MCF 10A (cell line): ENCODE results near the gene RAB30. TPM values are rescaled to one million over a fixed set of nuclear protein-coding genes. Genes with fewer than 3 reads are reported as not detected.
A peak's percentile ranks its signal among the peaks of the same experiment; 100 is the strongest.

ENCODE experiments used
- BruUV-seq: library from RNA; stranded (reverse); fragments of 400-500 nt; replicated peaks from 2 replicates; lab custom pipeline; 2021; lab: Mats Ljungman, UMichigan
- CTCF ChIA-PET: fragments of 300-600 bp; sonication (Branson Sonifier 250); formaldehyde crosslinking; extraction: SDS; loops from one replicate; lab custom pipeline; 2021; ENCODE audit warnings: antibody characterized with exemption, inconsistent platforms; lab: Yijun Ruan, JAX
- POLR2A ChIA-PET: fragments of 300-600, 350-650 bp; sonication (Branson Sonifier 250); formaldehyde crosslinking; extraction: SDS; loops from one replicate; lab custom pipeline; 2020; ENCODE audit warnings: antibody characterized with exemption, inconsistent platforms; lab: Yijun Ruan, JAX
- DNase-seq: peaks from one replicate; pipeline ENCODE4 v3.0.0-alpha.2; 2018; ENCODE audit not compliant: unreplicated experiment
- H3K27ac Mint-ChIP-seq: one replicate; pipeline ENCODE4 v1.8.0; 2022; ENCODE audit warnings: mild to moderate bottlenecking, low read depth, mixed read lengths; ENCODE audit not compliant: unreplicated experiment
- H3K27me3 Mint-ChIP-seq: one replicate; pipeline ENCODE4 v1.8.0; 2022; ENCODE audit warnings: mixed read lengths; ENCODE audit not compliant: insufficient read depth, unreplicated experiment
- H3K36me3 Mint-ChIP-seq: one replicate; pipeline ENCODE4 v1.8.0; 2022; ENCODE audit warnings: mild to moderate bottlenecking, moderate library complexity, mixed read lengths; ENCODE audit not compliant: insufficient read depth, unreplicated experiment
- H3K4me1 Mint-ChIP-seq: one replicate; pipeline ENCODE4 v1.8.0; 2022; ENCODE audit warnings: mixed read lengths; ENCODE audit not compliant: insufficient read depth, unreplicated experiment
- H3K4me3 Mint-ChIP-seq: one replicate; pipeline ENCODE4 v1.8.0; 2022; ENCODE audit warnings: mild to moderate bottlenecking, moderate library complexity, mixed read lengths; ENCODE audit not compliant: unreplicated experiment
- H3K9me3 Mint-ChIP-seq: one replicate; pipeline ENCODE4 v1.8.0; 2022; ENCODE audit warnings: mixed read lengths; ENCODE audit not compliant: unreplicated experiment
- intact Hi-C: fragments of 100-400 bp; cut with micrococcal nuclease; formaldehyde crosslinking; loops from 2 replicates; pipeline ENCODE4 v1.14.1; 2022
- total RNA-seq: library from RNA; stranded (reverse); gene quantifications from 2 replicates; pipeline ENCODE4 v1.2.3, GENCODE V29; 2022
- TF ChIP-seq, protein P1 (sequence below): fragments of 200-600 bp; IDR thresholded peaks from one replicate; pipeline ENCODE4 v1.8.0; 2022; ENCODE audit warnings: antibody characterized with exemption, mild to moderate bottlenecking; ENCODE audit not compliant: unreplicated experiment

RAB30 gene
- total RNA-seq, 1 experiment from 2014 or later: 12.5 TPM

DNA sequence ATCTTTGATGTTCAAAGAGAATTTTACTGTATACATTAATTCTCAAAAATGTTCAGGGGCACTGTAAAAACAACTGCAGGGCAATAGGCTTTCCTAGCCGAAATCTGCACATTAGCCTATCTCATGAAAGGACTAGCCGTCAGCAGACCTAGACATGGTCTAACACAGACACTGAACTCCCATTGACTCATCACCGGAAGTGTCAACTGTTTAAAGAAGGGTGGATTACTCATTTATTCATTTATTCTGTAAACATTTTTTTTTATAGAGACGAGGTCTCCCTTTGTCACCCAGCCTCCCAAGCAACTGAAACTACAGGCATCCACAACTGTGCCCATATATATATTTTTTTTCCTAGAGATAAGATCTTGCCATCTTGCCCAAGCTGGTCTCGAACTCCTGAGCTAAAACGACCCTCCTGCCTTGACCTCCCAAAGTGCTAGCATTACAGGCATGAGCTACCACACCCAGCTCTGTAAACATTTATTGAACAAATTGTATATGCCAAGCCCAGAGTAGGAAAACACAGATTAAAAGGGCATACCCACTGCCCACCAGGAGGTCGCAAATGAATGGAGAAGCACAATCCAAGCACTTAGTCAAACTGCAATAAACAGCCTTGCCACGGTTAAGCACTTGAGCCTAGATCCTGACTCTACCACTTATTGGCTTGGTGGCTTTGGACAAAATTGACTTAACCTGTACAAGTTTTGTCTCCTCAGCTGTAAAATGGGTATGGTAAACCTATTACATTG is 26.6 kb downstream of the RAB30 start:
- H3K27me3 Mint-ChIP-seq: no peaks in the 10 kb centered on the region
- TF ChIP-seq, protein P1, sequence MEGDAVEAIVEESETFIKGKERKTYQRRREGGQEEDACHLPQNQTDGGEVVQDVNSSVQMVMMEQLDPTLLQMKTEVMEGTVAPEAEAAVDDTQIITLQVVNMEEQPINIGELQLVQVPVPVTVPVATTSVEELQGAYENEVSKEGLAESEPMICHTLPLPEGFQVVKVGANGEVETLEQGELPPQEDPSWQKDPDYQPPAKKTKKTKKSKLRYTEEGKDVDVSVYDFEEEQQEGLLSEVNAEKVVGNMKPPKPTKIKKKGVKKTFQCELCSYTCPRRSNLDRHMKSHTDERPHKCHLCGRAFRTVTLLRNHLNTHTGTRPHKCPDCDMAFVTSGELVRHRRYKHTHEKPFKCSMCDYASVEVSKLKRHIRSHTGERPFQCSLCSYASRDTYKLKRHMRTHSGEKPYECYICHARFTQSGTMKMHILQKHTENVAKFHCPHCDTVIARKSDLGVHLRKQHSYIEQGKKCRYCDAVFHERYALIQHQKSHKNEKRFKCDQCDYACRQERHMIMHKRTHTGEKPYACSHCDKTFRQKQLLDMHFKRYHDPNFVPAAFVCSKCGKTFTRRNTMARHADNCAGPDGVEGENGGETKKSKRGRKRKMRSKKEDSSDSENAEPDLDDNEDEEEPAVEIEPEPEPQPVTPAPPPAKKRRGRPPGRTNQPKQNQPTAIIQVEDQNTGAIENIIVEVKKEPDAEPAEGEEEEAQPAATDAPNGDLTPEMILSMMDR: no peak
- peak overlapping the region; percentile 69 for H3K27ac Mint-ChIP-seq
- H3K9me3 Mint-ChIP-seq: no peaks in the 10 kb centered on the region
- DNase-seq: peak; percentile 85
- intact Hi-C loops: no loop called here
- no TSS peak for BruUV-seq
- no peak overlapping the region for H3K4me3 Mint-ChIP-seq
- H3K4me1 Mint-ChIP-seq: peaks cover 34% of the 10 kb centered on the region
- POLR2A ChIA-PET: interaction anchor here (1.1 to 5.4 kb wide), 9 partner anchors 11 to 144 kb away, joined by 3 to 48 read pairs (median 8); partner anchors contain the start of genes DDIAS, PCF11, PRCP and RAB30
- CTCF ChIA-PET: interaction anchor here (0.7 to 1.5 kb wide), 4 partner anchors 20 to 144 kb away, joined by 3 to 5 read pairs (median 4); partner anchors contain the start of gene DDIAS
- no peaks in the 10 kb centered on the region for H3K36me3 Mint-ChIP-seq

- H3K4me3 Mint-ChIP-seq: no peak overlapping the region
- BruUV-seq: no TSS peak
- H3K4me1 Mint-ChIP-seq: peaks cover 32% of the 10 kb centered on the region
- peak; percentile 78 for DNase-seq
- TF ChIP-seq, protein P1: no peak
- H3K27ac Mint-ChIP-seq: peak overlapping the region; percentile 69
- ChIA-PET POLR2A (interaction anchor here (0.9 to 5.4 kb wide), 5 partner anchors 9 to 117 kb away, joined by 5 to 48 read pairs (median 6); partner anchors contain the start of gene RAB30), CTCF (interaction anchor here (1.1 to 3.1 kb wide), 2 partner anchors 9 to 117 kb away, joined by 3 to 10 read pairs; no protein-coding TSS in a partner anchor)
- no peaks in the 10 kb centered on the region for H3K27me3 Mint-ChIP-seq
- H3K36me3 Mint-ChIP-seq: no peaks in the 10 kb centered on the region
- intact Hi-C loops: no loop called here
- peaks cover 7% of the 10 kb centered on the region for H3K9me3 Mint-ChIP-seq
These were observed 28.6 kb downstream of the RAB30 start for GRCh38 chr11:83042964-83043711.

DNA sequence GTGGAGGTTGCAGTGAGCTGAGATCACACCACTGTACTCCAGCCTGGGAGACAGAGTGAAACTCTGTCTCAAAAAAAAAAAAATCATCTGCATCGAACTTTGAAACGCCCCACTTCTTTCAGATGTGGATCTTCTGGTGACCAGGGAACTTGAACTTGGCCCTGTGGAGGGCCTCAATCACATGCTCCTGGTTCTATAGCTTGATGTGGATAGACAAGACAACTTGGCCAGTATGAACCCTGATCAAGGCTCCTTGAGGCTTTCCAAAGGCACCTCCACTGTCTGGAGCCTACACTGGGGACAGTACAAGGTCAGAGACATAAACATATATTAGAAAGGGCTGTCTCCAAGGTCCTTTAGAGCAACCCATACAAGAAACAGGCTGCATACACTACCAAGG is 30.6 kb downstream of the RAB30 start:
- intact Hi-C loops: no loop called here
- Mint-ChIP-seq H3K27me3 (no peaks in the 10 kb centered on the region), H3K4me3 (no peak overlapping the region), H3K4me1 (peaks cover 22% of the 10 kb centered on the region), H3K27ac (no peak overlapping the region), H3K36me3 (no peaks in the 10 kb centered on the region), H3K9me3 (peaks cover 7% of the 10 kb centered on the region)
- POLR2A ChIA-PET: interaction anchor here (0.6 to 5.4 kb wide), 5 partner anchors 7 to 137 kb away, joined by 3 to 48 read pairs (median 4); partner anchors contain the start of gene RAB30
- no peak for DNase-seq
- TF ChIP-seq, protein P1: no peak
- no TSS peak for BruUV-seq
- CTCF ChIA-PET: interaction anchor here (0.6 to 3.1 kb wide), 4 partner anchors 11 to 191 kb away, joined by 3 to 10 read pairs (median 3); no protein-coding TSS in a partner anchor

DNA sequence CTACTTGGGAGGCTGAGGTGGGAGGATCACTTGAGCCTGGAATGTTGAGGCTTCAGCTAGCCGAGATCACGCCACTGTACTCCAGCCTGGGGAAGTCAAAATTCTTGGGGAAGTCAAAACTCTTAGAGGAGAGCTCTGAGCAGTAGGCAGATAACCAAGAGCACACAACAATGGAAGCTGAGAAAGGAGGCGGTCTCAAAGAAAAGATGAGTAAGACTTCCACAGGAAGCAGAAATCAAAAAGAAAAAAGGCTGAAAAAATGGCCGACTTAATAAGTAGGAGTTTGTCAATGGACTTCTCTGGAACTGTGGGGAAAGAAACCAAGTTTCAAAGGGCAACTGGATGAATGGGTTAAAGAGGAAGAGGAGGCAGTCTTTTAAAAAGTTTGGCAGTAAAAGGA is 32.1 kb downstream of the RAB30 start:
- no peaks in the 10 kb centered on the region for H3K27me3 Mint-ChIP-seq
- no peak overlapping the region for H3K4me3 Mint-ChIP-seq
- peaks cover 22% of the 10 kb centered on the region for H3K4me1 Mint-ChIP-seq
- no peaks in the 10 kb centered on the region for H3K36me3 Mint-ChIP-seq
- H3K27ac Mint-ChIP-seq: no peak overlapping the region
- TF ChIP-seq, protein P1: no peak
- no peak for DNase-seq
- peaks cover 7% of the 10 kb centered on the region for H3K9me3 Mint-ChIP-seq
- no TSS peak for BruUV-seq
- CTCF ChIA-PET: interaction anchor here (0.7 to 1.1 kb wide), 3 partner anchors 9 to 210 kb away, joined by 3 read pairs; no protein-coding TSS in a partner anchor
- POLR2A ChIA-PET: interaction anchor here (0.6 to 2.8 kb wide), 5 partner anchors 12 to 1413 kb away, joined by 3 to 23 read pairs (median 3); no protein-coding TSS in a partner anchor
- intact Hi-C loops: no loop called here
